Heart left ventricle (tissue), 13 donors: ENCODE results near the gene ZNF346.

Experiments
- POLR2A ChIP-seq, 2 donors: fragments of 450-650 bp; IDR thresholded peaks; one replicate each; pipeline ENCODE4 v1.6.1; 2017; ENCODE audit warnings: antibody characterized with exemption in 2 of 2, mild to moderate bottlenecking in 2 of 2, moderate library complexity in 2 of 2
- TF ChIP-seq, protein P1 (sequence below), 12 donors: fragments of 200-600 bp; sonication (generic) in 4 of 12; IDR thresholded peaks; one replicate each; pipeline versions ENCODE4 v1.5.0 to v1.8.0; 2018 to 2022; ENCODE audit warnings: antibody characterized with exemption in 12 of 12, mild to moderate bottlenecking in 5 of 12
- donor health status: ischemic (EF 13 %, LVEDD 7.1; RV severe dilation, severe dysfunction).
- donor health status: DM: no; HTN: yes; CAD: no.
- donor health status: DM: no; HTN: no; CAD: no.
- donor health status: ischemic (EF 25% LVEDD 6.9; RV normal size, moderate dysfunction).
- donor health status: ischemic (EF 25% LVEDD 5.7; RV mildly dilated, moderate dysfunction).
- donor health status: ischemic (EF 35%, LVEDD 5.7; RV mildly dilated, moderate dysfunction).
- donor health status: nonischemic (EF 11% LVEDD 7.7; RV severe dilation, severe dysfunction).
- donor health status: DM: yes; HTN: yes; CAD: no.
- donor health status: PGD.
- donor health status: ischemic (EF 29% LVEDD 5.4; RV normal size, mild dysfunction).
- donor health status: nonischemic (EF 23%, LVEDD 6.1; RV moderate dilation, normal function).

DNA sequence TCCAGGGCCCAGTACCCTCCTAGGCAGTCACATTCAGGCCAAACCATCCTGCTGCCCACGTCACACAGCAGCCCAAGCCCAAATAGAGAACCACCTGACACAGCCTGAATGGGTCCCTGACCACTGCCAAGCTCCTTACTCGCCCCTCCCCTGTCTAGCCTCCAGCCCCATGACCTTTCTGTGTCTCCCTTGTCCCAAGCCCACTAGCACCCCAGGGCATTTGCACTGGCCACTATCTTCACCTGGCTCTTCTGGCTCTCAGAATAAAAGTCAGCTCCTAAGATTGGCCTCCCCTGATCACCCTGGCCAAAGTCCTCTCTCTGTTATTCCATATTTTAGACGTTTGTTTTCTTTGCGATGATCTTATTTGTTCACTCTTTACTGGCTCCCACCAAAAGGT, 84.7 kb downstream of the ZNF346 start:
- TF ChIP-seq, protein P1, sequence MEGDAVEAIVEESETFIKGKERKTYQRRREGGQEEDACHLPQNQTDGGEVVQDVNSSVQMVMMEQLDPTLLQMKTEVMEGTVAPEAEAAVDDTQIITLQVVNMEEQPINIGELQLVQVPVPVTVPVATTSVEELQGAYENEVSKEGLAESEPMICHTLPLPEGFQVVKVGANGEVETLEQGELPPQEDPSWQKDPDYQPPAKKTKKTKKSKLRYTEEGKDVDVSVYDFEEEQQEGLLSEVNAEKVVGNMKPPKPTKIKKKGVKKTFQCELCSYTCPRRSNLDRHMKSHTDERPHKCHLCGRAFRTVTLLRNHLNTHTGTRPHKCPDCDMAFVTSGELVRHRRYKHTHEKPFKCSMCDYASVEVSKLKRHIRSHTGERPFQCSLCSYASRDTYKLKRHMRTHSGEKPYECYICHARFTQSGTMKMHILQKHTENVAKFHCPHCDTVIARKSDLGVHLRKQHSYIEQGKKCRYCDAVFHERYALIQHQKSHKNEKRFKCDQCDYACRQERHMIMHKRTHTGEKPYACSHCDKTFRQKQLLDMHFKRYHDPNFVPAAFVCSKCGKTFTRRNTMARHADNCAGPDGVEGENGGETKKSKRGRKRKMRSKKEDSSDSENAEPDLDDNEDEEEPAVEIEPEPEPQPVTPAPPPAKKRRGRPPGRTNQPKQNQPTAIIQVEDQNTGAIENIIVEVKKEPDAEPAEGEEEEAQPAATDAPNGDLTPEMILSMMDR (IDR thresholded peaks at IDR 0.05): no peak
- TF ChIP-seq POLR2A (IDR thresholded peaks at IDR 0.05): no peak
